Body of pancreas (tissue), 4 donors: ENCODE results near the gene NKIRAS2.
A peak's percentile ranks its signal among the peaks of the same experiment; 100 is the strongest.

Experiments
- POLR2A ChIP-seq, 3 donors: fragments of 450-650 bp; IDR thresholded peaks; one replicate each; pipeline ENCODE4 v1.6.1; 2016; ENCODE audit warnings: antibody characterized with exemption in 3 of 3, mild to moderate bottlenecking in 2 of 3
- TF ChIP-seq, protein P1 (sequence below), 7 experiments: fragments of 450-650 bp in 4 of 7; fragments of 200-600 bp in 3 of 7; sonication (generic) in 3 of 7; IDR thresholded peaks; one replicate each; pipeline ENCODE4 v1.5.1; 2016 to 2019; ENCODE audit warnings: antibody characterized with exemption in 7 of 7

DNA sequence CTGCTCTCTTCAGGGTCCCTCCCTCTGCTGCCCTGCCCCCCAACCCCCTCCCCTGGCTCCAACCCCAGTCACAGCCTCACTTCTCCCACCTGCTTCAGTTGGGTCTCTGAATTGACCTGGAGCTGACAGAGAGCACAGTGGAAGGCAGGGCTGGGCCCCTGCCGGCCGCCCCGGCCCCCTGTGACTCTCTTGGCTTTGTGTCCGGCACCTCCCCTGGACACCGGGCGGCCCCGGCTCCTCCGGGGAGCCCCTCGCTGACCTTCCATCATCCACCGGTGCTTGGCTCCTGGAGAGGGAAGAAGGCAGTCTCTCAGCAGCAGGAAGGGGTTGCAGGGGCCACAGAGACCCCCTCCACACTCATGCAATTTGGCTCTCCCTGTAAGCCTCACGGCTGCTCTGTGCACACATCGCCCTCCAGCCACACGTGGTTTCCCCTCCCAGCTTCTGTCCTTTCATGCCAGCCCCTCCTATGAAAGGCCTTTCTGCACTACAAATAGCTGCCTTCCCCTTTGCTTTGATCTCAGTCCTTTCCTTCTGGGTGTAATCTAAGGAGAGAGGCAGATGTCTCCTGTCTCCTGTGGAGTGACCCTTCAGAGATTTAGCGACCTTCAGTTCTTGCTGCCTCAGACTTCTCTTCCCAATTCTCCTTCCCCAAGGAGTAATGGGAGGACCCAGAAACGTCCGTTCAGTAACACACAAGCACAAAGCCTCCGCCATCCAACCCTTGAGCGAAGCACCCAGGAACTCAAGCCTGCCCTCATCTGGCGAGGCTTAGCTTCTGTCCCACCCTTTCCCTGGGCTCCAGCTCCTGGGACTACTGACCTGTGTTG, 8.3 kb downstream of the NKIRAS2 start:
- TF ChIP-seq, protein P1, sequence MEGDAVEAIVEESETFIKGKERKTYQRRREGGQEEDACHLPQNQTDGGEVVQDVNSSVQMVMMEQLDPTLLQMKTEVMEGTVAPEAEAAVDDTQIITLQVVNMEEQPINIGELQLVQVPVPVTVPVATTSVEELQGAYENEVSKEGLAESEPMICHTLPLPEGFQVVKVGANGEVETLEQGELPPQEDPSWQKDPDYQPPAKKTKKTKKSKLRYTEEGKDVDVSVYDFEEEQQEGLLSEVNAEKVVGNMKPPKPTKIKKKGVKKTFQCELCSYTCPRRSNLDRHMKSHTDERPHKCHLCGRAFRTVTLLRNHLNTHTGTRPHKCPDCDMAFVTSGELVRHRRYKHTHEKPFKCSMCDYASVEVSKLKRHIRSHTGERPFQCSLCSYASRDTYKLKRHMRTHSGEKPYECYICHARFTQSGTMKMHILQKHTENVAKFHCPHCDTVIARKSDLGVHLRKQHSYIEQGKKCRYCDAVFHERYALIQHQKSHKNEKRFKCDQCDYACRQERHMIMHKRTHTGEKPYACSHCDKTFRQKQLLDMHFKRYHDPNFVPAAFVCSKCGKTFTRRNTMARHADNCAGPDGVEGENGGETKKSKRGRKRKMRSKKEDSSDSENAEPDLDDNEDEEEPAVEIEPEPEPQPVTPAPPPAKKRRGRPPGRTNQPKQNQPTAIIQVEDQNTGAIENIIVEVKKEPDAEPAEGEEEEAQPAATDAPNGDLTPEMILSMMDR (IDR thresholded peaks at IDR 0.05), result peak in 3 of 7 experiments; percentile 6 to 37 (median 16)
- TF ChIP-seq POLR2A (IDR thresholded peaks at IDR 0.05), result no peak
